Mammary epithelial cell (primary cell): ENCODE measurements around the gene TATDN2.

Experiments
- EZH2 ChIP-seq: IDR thresholded peaks from 2 replicates; pipeline ENCODE4 v1.6.1; 2012; ENCODE audit warnings: low read length, inconsistent platforms, borderline replicate concordance
- TF ChIP-seq, protein P1 (sequence below), 2 donors: IDR thresholded peaks in 1 of 2; conservative IDR thresholded peaks in 1 of 2; 2 replicates each; pipeline ENCODE4 v1.5.1; 2011 to 2012; ENCODE audit warnings: inconsistent platforms in 2 of 2, low read length in 2 of 2, mild to moderate bottlenecking in 2 of 2, control low read depth in 1 of 2, low read depth in 1 of 2; ENCODE audit not compliant: insufficient read depth in 1 of 2; ENCODE audit errors: extremely low read depth in 1 of 2

DNA sequence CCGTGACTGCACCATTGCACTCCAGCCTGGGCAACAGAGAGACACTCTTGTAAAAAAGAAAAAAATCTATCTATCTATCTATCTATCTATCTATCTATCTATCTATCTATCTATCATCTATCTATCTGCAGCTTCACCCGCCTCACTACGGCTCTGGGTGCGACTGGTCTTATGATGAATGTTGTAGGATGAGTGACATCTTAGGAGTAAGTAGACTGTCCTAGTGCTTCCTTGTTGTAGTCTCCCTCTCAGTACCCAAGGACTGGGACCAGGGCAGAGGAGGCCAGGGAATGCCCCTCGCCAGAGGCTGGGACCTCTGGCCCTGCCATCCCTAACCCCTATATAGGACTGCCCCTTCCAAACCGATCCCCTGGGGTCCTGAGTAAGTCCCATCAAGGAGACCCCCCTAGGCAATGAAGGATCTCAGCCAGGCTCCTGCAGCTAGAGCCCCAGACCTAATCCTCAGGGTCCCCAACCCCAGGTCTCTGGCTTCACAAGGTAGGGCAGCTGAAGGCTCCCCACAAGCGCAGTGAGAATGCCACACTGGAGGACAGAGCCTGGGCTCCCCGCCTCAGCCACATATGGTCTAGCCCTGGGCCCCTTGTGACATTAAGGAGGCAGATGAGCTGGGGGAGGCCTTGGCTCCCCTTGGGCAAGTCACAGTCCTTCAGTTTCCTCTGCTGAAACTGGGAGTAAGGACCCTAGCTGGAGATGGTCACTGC, 73.5 kb downstream of the TATDN2 start:
- TF ChIP-seq, protein P1, sequence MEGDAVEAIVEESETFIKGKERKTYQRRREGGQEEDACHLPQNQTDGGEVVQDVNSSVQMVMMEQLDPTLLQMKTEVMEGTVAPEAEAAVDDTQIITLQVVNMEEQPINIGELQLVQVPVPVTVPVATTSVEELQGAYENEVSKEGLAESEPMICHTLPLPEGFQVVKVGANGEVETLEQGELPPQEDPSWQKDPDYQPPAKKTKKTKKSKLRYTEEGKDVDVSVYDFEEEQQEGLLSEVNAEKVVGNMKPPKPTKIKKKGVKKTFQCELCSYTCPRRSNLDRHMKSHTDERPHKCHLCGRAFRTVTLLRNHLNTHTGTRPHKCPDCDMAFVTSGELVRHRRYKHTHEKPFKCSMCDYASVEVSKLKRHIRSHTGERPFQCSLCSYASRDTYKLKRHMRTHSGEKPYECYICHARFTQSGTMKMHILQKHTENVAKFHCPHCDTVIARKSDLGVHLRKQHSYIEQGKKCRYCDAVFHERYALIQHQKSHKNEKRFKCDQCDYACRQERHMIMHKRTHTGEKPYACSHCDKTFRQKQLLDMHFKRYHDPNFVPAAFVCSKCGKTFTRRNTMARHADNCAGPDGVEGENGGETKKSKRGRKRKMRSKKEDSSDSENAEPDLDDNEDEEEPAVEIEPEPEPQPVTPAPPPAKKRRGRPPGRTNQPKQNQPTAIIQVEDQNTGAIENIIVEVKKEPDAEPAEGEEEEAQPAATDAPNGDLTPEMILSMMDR (conservative IDR thresholded peaks at IDR 0.05 in 1 of 2, IDR thresholded peaks at IDR 0.05 in 1 of 2; ENCODE audit: extremely low read depth in 1 of 2, insufficient read depth in 1 of 2, low read depth in 1 of 2, low read length in 2 of 2): no peak
- no peak for TF ChIP-seq EZH2
